Common myeloid progenitor, CD34-positive (primary cell): ENCODE data around the gene NHLRC3. TPM values are rescaled to one million over a fixed set of nuclear protein-coding genes. Genes with fewer than 3 reads are reported as not detected.
"Not testable (repeated sequence)": the region's sequence is repeated elsewhere in the genome, so short reads cannot be mapped to it uniquely, and the experiment has no call there.

Source experiments
- CTCF ChIA-PET: fragments of 350-600 bp; sonication (Branson Sonifier 250); formaldehyde crosslinking; loops from one replicate; lab custom pipeline; 2021; ENCODE audit warnings: antibody characterized with exemption; lab: Charles Lee
- POLR2A ChIA-PET: fragments of 350-600 bp; sonication (Branson Sonifier 250); formaldehyde crosslinking; loops from one replicate; lab custom pipeline; 2021; ENCODE audit warnings: antibody characterized with exemption; lab: Charles Lee
- DNase-seq, 3 donors: peaks; one replicate each; pipeline versions ENCODE4 v3.0.0 to v3.0.0-alpha.2; 2013
- H3K27ac ChIP-seq, 2 experiments: 1 replicate in 1 of 2; 2 replicates in 1 of 2; pipeline ENCODE4 v1.7.0; 2013; ENCODE audit warnings: inconsistent platforms in 2 of 2, low read length in 2 of 2, mild to moderate bottlenecking in 2 of 2, low read depth in 1 of 2, moderate library complexity in 1 of 2; ENCODE audit not compliant: severe bottlenecking in 2 of 2, insufficient read depth in 1 of 2, poor library complexity in 1 of 2
- H3K27me3 ChIP-seq, 5 experiments: replicated peaks in 2 of 5; 1 replicate in 3 of 5; 2 replicates in 2 of 5; pipeline versions ENCODE4 v1.6.1 to v1.7.0; 2013; ENCODE audit warnings: low read length in 4 of 5, mild to moderate bottlenecking in 2 of 5, moderate library complexity in 2 of 5, inconsistent platforms in 1 of 5; ENCODE audit not compliant: insufficient read depth in 5 of 5, control insufficient read depth in 4 of 5
- H3K36me3 ChIP-seq, 4 experiments: 1 replicate in 2 of 4; 2 replicates in 2 of 4; pipeline versions ENCODE4 v1.6.1 to v1.7.0; 2013; ENCODE audit warnings: low read length in 3 of 4, control low read depth in 1 of 4, mild to moderate bottlenecking in 1 of 4; ENCODE audit not compliant: control insufficient read depth in 4 of 4, insufficient read depth in 4 of 4
- H3K4me1 ChIP-seq, 4 experiments: 1 replicate in 3 of 4; 2 replicates in 1 of 4; pipeline versions ENCODE4 v1.6.1 to v1.7.1; 2013; ENCODE audit warnings: low read length in 3 of 4, mild to moderate bottlenecking in 3 of 4, control low read depth in 1 of 4, inconsistent platforms in 1 of 4, moderate library complexity in 1 of 4; ENCODE audit not compliant: control insufficient read depth in 4 of 4, insufficient read depth in 4 of 4; ENCODE audit errors: control extremely low read depth in 1 of 4
- H3K4me3 ChIP-seq, 7 experiments: 1 replicate in 4 of 7; 2 replicates in 3 of 7; pipeline versions ENCODE4 v1.5.1 to v1.7.0; 2013; ENCODE audit warnings: mild to moderate bottlenecking in 7 of 7, low read length in 6 of 7, moderate library complexity in 6 of 7, inconsistent platforms in 2 of 7, low read depth in 2 of 7, control low read depth in 1 of 7; ENCODE audit not compliant: insufficient read depth in 4 of 7, control insufficient read depth in 1 of 7; ENCODE audit errors: extremely low read depth in 1 of 7
- H3K9me3 ChIP-seq, 5 experiments: 1 replicate in 4 of 5; 2 replicates in 1 of 5; pipeline versions ENCODE4 v1.6.1 to v1.7.1; 2013; ENCODE audit warnings: low read length in 4 of 5, mild to moderate bottlenecking in 2 of 5, inconsistent platforms in 1 of 5, low read depth in 1 of 5, moderate library complexity in 1 of 5; ENCODE audit not compliant: control insufficient read depth in 4 of 5, insufficient read depth in 2 of 5; ENCODE audit errors: control extremely low read depth in 1 of 5
- WGBS: methylation state at CpG from one replicate; pipeline ENCODE4 v1.1.5; 2013; ENCODE audit not compliant: insufficient coverage; 5-methylcytosine and 5-hydroxymethylcytosine counted together
- polyA plus RNA-seq: library from polyadenylated mRNA; unstranded; fragments of 120-200 nt; gene quantifications from one replicate; pipeline ENCODE4 v1.2.1, GENCODE V29; 2013

The NHLRC3 gene
- 38.2 TPM for polyA plus RNA-seq

GRCh38 chr13:39037880-39038568 lies at the start of gene NHLRC3, which contains the start of gene PROSER1:
NHLRC3 (plus strand) TSS chr13:39038456; CDS start chr13:39038640, 184 bp downstream.
PROSER1 (minus strand) TSS chr13:39038089; CDS start chr13:39037242, 847 bp downstream.
- Histone ChIP-seq H3K4me3 (peak within 1 kb of the TSS; percentile 94 to 100 (median 96)), H3K27ac (peak within 1 kb of the TSS; percentile 95 to 96), H3K4me1 (peaks cover 17 to 44% (median 32%) of the 10 kb centered on the region in 4 experiments), H3K9me3 (no peaks in the 10 kb centered on the region), H3K36me3 (peaks cover 0 to 6% (median 0%) of the 10 kb centered on the region in 4 experiments), H3K27me3 (no peaks in the 10 kb centered on the region)
- CTCF ChIA-PET: interaction anchor here (0.9 to 2.3 kb wide), 5 partner anchors 9 to 574 kb away, joined by 3 to 9 read pairs (median 6); no protein-coding TSS in a partner anchor
- whole genome bisulfite sequencing: 0% methylated on average over 39 of the region's 41 CpGs
- DNase-seq: peak; percentile 96 to 99 (median 98)
- POLR2A ChIA-PET: interaction anchor here (0.7 kb wide), 2 partner anchors 1644 to 1734 kb away, joined by 3 read pairs; no protein-coding TSS in a partner anchor

GRCh38 chr13:38990693-38991092 lies 47.6 kb upstream of the NHLRC3 start, which contains the start of gene STOML3:
STOML3 (minus strand) TSS chr13:38990831; CDS start chr13:38990721, 110 bp downstream.
- Histone ChIP-seq H3K9me3 (no peaks in the 10 kb centered on the region), H3K36me3 (no peaks in the 10 kb centered on the region), H3K27ac (peak within 1 kb of the TSS in 1 of 2 experiments; percentile 12), H3K4me1 (peaks cover 0 to 4% (median 1%) of the 10 kb centered on the region in 4 experiments), H3K4me3 (peak within 1 kb of the TSS in 1 of 7 experiments; percentile 14), H3K27me3 (no peaks in the 10 kb centered on the region)
- DNase-seq: peak in 2 of 3 donors; percentile 48 to 67
- CTCF ChIA-PET: interaction anchor here (1.2 kb wide), 1 partner anchor 17 kb away, joined by 3 read pairs; no protein-coding TSS in a partner anchor
- POLR2A ChIA-PET: no interaction called here

GRCh38 chr13:38993381-38993780 lies 44.9 kb upstream of the NHLRC3 start:
- ChIA-PET POLR2A (no interaction called here), CTCF (no interaction called here)
- H3K4me3 ChIP-seq: no peak overlapping the region
- peaks cover 0 to 4% (median 1%) of the 10 kb centered on the region in 4 experiments for H3K4me1 ChIP-seq
- 76% methylated on average over 3 of the region's 4 CpGs for WGBS
- H3K27me3 ChIP-seq: no peaks in the 10 kb centered on the region
- no peak overlapping the region for H3K27ac ChIP-seq
- DNase-seq: no peak
- H3K9me3 ChIP-seq: no peaks in the 10 kb centered on the region
- no peaks in the 10 kb centered on the region for H3K36me3 ChIP-seq

- Histone ChIP-seq H3K4me3 (no peak overlapping the region), H3K9me3 (no peaks in the 10 kb centered on the region), H3K27ac (no peak overlapping the region), H3K27me3 (no peaks in the 10 kb centered on the region), H3K4me1 (no peaks in the 10 kb centered on the region), H3K36me3 (no peaks in the 10 kb centered on the region)
- POLR2A ChIA-PET: no interaction called here
- DNase-seq: peak in 2 of 3 donors; percentile 32 to 55
- WGBS: 88% methylated on average over 3 of the region's 3 CpGs
- CTCF ChIA-PET: no interaction called here
Measured at GRCh38 chr13:38998739-38999138, 39.5 kb upstream of the NHLRC3 start.

GRCh38 chr13:39006371-39007111 lies 31.7 kb upstream of the NHLRC3 start:
- H3K36me3 ChIP-seq: peaks cover 7 to 14% (median 11%) of the 10 kb centered on the region in 4 experiments
- H3K4me3 ChIP-seq, H3K27me3 ChIP-seq, CTCF ChIA-PET, DNase-seq, H3K27ac ChIP-seq, H3K4me1 ChIP-seq, H3K9me3 ChIP-seq, POLR2A ChIA-PET: not testable (repeated sequence)
- WGBS: 88% methylated on average over 5 of the region's 29 CpGs

GRCh38 chr13:39012608-39013007 lies 25.6 kb upstream of the NHLRC3 start:
- no peak overlapping the region for H3K4me3 ChIP-seq
- no peak overlapping the region for H3K27ac ChIP-seq
- CTCF ChIA-PET: no interaction called here
- no peaks in the 10 kb centered on the region for H3K9me3 ChIP-seq
- H3K36me3 ChIP-seq: peaks cover 23 to 63% (median 51%) of the 10 kb centered on the region in 4 experiments
- POLR2A ChIA-PET: no interaction called here
- no peaks in the 10 kb centered on the region for H3K4me1 ChIP-seq
- WGBS: 98% methylated on average over 7 of the region's 7 CpGs
- DNase-seq: no peak
- no peaks in the 10 kb centered on the region for H3K27me3 ChIP-seq
